ENCODE data around the gene COPS7B.
A peak's percentile ranks its signal among the peaks of the same experiment; 100 is the strongest.

The COPS7B gene

DNA sequence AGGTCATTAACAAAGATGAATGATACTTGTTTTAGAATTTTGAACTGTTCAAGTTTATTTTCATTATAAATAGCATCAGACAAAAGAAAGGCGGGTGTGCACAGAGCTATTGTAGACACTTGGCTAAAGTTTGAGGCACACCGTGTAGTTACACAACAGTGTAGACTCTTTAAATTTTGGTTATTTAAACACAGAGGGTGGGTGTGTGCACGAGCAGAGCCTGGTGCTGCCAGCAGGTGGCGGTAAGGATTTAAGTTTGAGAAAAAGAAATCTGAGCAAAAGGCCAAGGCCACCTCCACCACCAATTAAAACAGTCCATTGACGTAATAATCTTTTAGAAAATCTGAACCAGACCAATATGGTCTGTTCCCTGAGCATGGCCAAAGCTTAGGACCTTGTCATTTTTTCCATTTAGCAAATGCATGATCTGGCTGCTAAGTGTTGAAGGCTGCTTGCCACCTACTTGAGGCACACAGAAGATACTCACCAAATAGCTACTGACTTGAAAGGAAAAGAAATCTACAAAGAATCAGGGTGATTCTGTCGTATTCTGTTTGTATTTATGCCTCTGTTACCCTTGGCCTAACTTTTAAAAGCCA lies 14.3 kb downstream of the COPS7B start:
- Histone ChIP-seq H3K36me3 (replicated peaks) (peaks cover 27% of the 10 kb centered on the region), H3K27me3 (replicated peaks) (no peaks in the 10 kb centered on the region), H3K4me3 (ENCODE audit: low read depth, low read length) (no peak overlapping the region), H3K27ac (no peak overlapping the region)
- peak; percentile 40 for DNase-seq
- in situ Hi-C loops (cut with HindIII; ENCODE audit: low pct_ligation_motif_present, low sequenced_read_pairs) = no loop called here
- TF ChIP-seq, protein P1, sequence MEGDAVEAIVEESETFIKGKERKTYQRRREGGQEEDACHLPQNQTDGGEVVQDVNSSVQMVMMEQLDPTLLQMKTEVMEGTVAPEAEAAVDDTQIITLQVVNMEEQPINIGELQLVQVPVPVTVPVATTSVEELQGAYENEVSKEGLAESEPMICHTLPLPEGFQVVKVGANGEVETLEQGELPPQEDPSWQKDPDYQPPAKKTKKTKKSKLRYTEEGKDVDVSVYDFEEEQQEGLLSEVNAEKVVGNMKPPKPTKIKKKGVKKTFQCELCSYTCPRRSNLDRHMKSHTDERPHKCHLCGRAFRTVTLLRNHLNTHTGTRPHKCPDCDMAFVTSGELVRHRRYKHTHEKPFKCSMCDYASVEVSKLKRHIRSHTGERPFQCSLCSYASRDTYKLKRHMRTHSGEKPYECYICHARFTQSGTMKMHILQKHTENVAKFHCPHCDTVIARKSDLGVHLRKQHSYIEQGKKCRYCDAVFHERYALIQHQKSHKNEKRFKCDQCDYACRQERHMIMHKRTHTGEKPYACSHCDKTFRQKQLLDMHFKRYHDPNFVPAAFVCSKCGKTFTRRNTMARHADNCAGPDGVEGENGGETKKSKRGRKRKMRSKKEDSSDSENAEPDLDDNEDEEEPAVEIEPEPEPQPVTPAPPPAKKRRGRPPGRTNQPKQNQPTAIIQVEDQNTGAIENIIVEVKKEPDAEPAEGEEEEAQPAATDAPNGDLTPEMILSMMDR (IDR thresholded peaks at IDR 0.05; ENCODE audit: low read depth, low read length, missing control alignments) = peak; percentile 87

DNA sequence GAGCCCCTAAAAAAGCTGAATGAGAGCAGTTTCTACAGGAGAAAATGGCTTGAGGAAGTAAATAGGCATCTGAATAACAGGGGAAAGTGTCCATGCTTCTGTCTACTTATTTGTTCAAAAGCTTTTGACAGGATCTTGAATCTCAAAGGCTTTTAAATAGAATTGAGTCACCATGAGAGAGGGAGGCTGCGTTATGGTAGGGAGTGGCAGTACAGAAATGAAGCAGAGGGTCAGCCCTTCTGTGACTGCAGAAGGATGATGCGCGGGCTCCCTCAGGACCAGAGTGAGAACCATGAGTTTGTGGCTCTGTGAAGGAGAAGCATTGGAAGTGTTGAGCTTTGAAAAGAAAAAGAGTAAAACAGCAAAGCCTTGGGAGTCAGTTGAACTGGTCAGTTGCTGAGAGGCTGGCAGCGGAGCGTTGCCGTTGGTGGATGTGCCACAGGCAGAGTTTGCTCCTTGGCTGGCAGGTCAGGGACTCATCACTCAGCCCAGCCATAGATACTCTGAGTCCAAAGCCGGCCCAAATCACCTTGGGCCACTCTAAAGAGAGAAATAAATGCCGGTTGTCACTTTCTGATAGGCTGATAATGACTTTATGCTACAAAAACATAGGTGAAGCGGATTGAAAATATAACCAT lies 17.4 kb downstream of the COPS7B start:
- H3K27me3 ChIP-seq (replicated peaks) = no peaks in the 10 kb centered on the region
- DNase-seq = no peak
- peaks cover 39% of the 10 kb centered on the region for H3K36me3 ChIP-seq (replicated peaks)
- in situ Hi-C loops (cut with HindIII; ENCODE audit: low pct_ligation_motif_present, low sequenced_read_pairs) = no loop called here
- H3K4me3 ChIP-seq (ENCODE audit: low read depth, low read length) = no peak overlapping the region
- H3K27ac ChIP-seq = no peak overlapping the region
- TF ChIP-seq, protein P1 (IDR thresholded peaks at IDR 0.05; ENCODE audit: low read depth, low read length, missing control alignments) = no peak

DNA sequence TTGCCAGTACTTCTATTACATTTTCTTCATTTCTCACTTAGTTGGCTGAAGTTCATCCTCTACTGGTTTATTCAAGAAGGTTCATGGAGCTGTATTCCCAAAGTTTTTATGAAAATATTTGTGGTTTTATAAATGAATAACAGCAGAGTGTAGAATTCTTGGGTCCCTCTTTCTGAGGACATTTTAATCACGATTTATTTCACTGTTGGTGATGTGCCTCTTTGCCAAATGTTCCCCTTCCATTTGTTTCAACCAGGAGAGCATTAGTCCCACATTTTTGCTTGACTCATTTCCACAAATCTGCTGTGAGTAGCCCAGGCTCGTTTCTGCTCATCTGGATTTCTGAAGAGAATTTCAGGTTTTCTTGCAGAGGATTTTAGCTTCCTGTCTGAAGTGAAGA lies 20.8 kb downstream of the COPS7B start:
- Histone ChIP-seq H3K4me3 (ENCODE audit: low read depth, low read length) (no peak overlapping the region), H3K36me3 (replicated peaks) (peaks cover 35% of the 10 kb centered on the region), H3K27ac (no peak overlapping the region), H3K27me3 (replicated peaks) (no peaks in the 10 kb centered on the region)
- in situ Hi-C loops (cut with HindIII; ENCODE audit: low pct_ligation_motif_present, low sequenced_read_pairs) = no loop called here
- DNase-seq = no peak
- TF ChIP-seq, protein P1 (IDR thresholded peaks at IDR 0.05; ENCODE audit: low read depth, low read length, missing control alignments) = no peak

DNA sequence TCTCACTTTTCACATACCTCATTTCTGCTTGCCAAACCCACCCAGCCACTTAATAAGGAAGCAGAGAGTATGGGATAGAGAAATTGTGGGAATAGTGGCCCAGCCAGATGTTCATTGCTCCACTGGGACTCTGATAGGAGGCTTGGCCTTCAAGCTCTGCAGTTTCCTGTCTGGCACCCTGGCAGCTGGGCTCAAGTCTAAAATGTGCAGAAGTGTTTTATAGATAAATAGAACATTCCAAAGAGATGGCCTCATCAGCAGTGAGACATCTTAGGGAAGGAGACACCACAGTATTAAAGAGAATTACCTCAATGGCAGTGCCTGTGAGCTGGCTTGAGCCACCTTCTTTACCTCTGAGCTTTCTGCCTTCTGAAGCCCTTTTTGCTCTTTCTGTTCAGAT lies 24.7 kb downstream of the COPS7B start:
- Histone ChIP-seq H3K36me3 (replicated peaks) (peaks cover 27% of the 10 kb centered on the region), H3K27ac (peak overlapping the region; percentile 27), H3K27me3 (replicated peaks) (no peaks in the 10 kb centered on the region), H3K4me3 (ENCODE audit: low read depth, low read length) (no peak overlapping the region)
- in situ Hi-C loops (cut with HindIII; ENCODE audit: low pct_ligation_motif_present, low sequenced_read_pairs) = no loop called here
- DNase-seq = peak; percentile 68
- TF ChIP-seq, protein P1 (IDR thresholded peaks at IDR 0.05; ENCODE audit: low read depth, low read length, missing control alignments) = no peak

DNA sequence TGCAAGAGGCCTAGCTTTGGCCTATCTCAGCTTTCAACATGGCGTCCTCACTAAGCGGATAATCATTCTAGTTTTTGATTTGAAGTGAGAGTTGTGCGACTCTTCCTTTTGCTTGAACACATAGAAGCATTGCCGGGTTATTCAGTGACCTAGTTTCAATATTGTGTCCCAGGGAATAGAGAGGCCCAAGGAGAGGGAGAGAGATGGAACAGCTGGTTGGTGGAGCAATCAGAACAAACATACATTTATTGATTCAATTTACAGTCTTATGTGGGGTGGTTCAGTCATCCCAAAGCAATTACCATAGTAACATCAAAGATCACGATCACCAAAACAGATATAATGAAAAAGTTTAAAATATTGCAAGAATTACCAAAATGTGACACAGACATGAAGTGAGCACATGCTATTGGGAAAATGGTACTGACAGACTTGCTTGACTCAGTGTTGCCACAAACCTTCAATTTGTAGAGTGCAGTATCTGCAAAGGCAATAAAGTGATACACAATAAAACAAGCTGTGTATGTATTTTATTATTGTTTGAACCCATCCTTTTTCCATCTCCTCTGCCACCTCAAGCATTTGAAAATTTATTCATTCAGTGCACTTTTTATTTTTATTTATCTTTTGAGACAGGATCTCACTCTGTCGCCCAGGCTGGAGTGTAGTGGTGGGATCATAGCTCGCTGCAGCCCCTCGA lies 30.2 kb downstream of the COPS7B start:
- no peak overlapping the region for H3K4me3 ChIP-seq (ENCODE audit: low read depth, low read length)
- TF ChIP-seq, protein P1 (IDR thresholded peaks at IDR 0.05; ENCODE audit: low read depth, low read length, missing control alignments) = no peak
- in situ Hi-C loops (cut with HindIII; ENCODE audit: low pct_ligation_motif_present, low sequenced_read_pairs) = no loop called here
- H3K27ac ChIP-seq = no peak overlapping the region
- no peaks in the 10 kb centered on the region for H3K36me3 ChIP-seq (replicated peaks)
- no peaks in the 10 kb centered on the region for H3K27me3 ChIP-seq (replicated peaks)
- no peak for DNase-seq

All from brain microvascular endothelial cell (primary cell).